ENCODE measurements around the gene PAK4. TPM values are rescaled to one million over a fixed set of nuclear protein-coding genes. Genes with fewer than 3 reads are reported as not detected.

PAK4 gene
- polyA plus RNA-seq, 1 of the 3 experiments (the other 2 are of a cell fraction), result 36.4 TPM

GRCh38 chr19:39126312-39127187, 964 bp downstream of the PAK4 start:
- POLR2A ChIA-PET, result interaction anchor here (1.2 kb wide), 1 partner anchor 14 kb away, joined by 4 read pairs; no protein-coding TSS in a partner anchor
- H2AFZ ChIP-seq (ENCODE audit: low read depth), result no peak overlapping the region; the same call in 1 of the 2 replicates
- H3K4me3 ChIP-seq (ENCODE audit: low read depth in 2 of 2, low read length in 1 of 2), result peak overlapping the region; percentile 83 to 91
- peaks cover 42% of the 10 kb centered on the region for H4K20me1 ChIP-seq (ENCODE audit: insufficient read depth)
- peak overlapping the region; percentile 65 to 76; a peak in 2 of 4 replicates for H3K27ac ChIP-seq (ENCODE audit: low read depth in 2 of 2, low read length in 1 of 2)
- H3K79me2 ChIP-seq (ENCODE audit: insufficient read depth), result peaks cover 57% of the 10 kb centered on the region
- H3K9ac ChIP-seq, result peak overlapping the region; percentile 89
- 20% methylated on average over 18 of the region's 27 CpGs for WGBS (ENCODE audit: low lambda C conversion rate)
- no peaks in the 10 kb centered on the region for H3K27me3 ChIP-seq (ENCODE audit: insufficient read depth)
- H3K36me3 ChIP-seq (replicated peaks in 1 of 2; ENCODE audit: control insufficient read depth in 1 of 2, insufficient read depth in 2 of 2, low read length in 1 of 2), result no peaks in the 10 kb centered on the region
- CTCF ChIA-PET, result interaction anchor here (0.9 to 3.2 kb wide), 7 partner anchors 12 to 202 kb away, joined by 3 to 14 read pairs (median 4); no protein-coding TSS in a partner anchor
- TF ChIP-seq FOXJ3 (CRISPR knock-in tag; IDR thresholded peaks at IDR 0.05) (no peak), YY1 (IDR thresholded peaks at IDR 0.05; ENCODE audit: low read depth) (no peak), GABPA (IDR thresholded peaks at IDR 0.05; ENCODE audit: low read depth) (no peak), IRF3 (IDR thresholded peaks at IDR 0.05; ENCODE audit: low read depth, low read length) (no peak), USF2 (IDR thresholded peaks at IDR 0.05; ENCODE audit: borderline replicate concordance, low read depth, low read length) (no peak), SIN3A (IDR thresholded peaks at IDR 0.05; ENCODE audit: borderline replicate concordance, low read depth, low read length) (no peak), MAX (IDR thresholded peaks at IDR 0.05; ENCODE audit: low read depth) (no peak), FOSL2 (IDR thresholded peaks at IDR 0.05; ENCODE audit: borderline replicate concordance, low read depth) (no peak), FOXM1 (IDR thresholded peaks at IDR 0.05; ENCODE audit: low read depth) (no peak), TAF1 (IDR thresholded peaks at IDR 0.05; ENCODE audit: borderline replicate concordance, low read depth, low read length) (no peak), MXI1 (IDR thresholded peaks at IDR 0.05; ENCODE audit: low read depth, low read length) (no peak), MEF2A (IDR thresholded peaks at IDR 0.05; ENCODE audit: borderline replicate concordance, low read depth) (no peak)
- TF ChIP-seq, protein P1, sequence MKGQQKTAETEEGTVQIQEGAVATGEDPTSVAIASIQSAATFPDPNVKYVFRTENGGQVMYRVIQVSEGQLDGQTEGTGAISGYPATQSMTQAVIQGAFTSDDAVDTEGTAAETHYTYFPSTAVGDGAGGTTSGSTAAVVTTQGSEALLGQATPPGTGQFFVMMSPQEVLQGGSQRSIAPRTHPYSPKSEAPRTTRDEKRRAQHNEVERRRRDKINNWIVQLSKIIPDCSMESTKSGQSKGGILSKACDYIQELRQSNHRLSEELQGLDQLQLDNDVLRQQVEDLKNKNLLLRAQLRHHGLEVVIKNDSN (IDR thresholded peaks at IDR 0.05; ENCODE audit: borderline replicate concordance, low read depth), result no peak
- DNase-seq, result no peak
- H3K4me1 ChIP-seq (ENCODE audit: control insufficient read depth in 1 of 2, insufficient read depth in 2 of 2, low read depth in 1 of 2, low read length in 1 of 2), result peaks cover 0 to 48% of the 10 kb centered on the region in 2 experiments; a peak in 1 of 4 replicates
- no peaks in the 10 kb centered on the region for H3K9me2 ChIP-seq
- peak overlapping the region; percentile 95 for H3K4me2 ChIP-seq
- H3F3A ChIP-seq (replicated peaks; ENCODE audit: insufficient read depth), result peaks cover 8% of the 10 kb centered on the region
- H3K9me3 ChIP-seq, result no peaks in the 10 kb centered on the region
